ENCODE measurements around the gene TENM3.
A peak's percentile ranks its signal among the peaks of the same experiment; 100 is the strongest.

TENM3 gene

GRCh38 chr4:182449930-182450439 lies 206.8 kb downstream of the TENM3 start:
- DNase-seq (ENCODE audit: low read depth) = peak; percentile 11

GRCh38 chr4:182451441-182451840 lies 208.2 kb downstream of the TENM3 start:
- no peak for DNase-seq (ENCODE audit: low read depth)

GRCh38 chr4:182453830-182454229 lies 210.6 kb downstream of the TENM3 start:
- DNase-seq (ENCODE audit: low read depth) = no peak

GRCh38 chr4:182454440-182455013 lies 211.3 kb downstream of the TENM3 start:
- DNase-seq (ENCODE audit: low read depth) = peak; percentile 12

GRCh38 chr4:182465114-182465513 lies 221.9 kb downstream of the TENM3 start:
- no peak for DNase-seq (ENCODE audit: low read depth)

GRCh38 chr4:182465979-182466378 lies 222.8 kb downstream of the TENM3 start:
- no peak for DNase-seq (ENCODE audit: low read depth)

- no peak for DNase-seq (ENCODE audit: low read depth)
These were observed 227.0 kb downstream of the TENM3 start for GRCh38 chr4:182470215-182470614.

- DNase-seq (ENCODE audit: low read depth) = no peak
These were observed 232.3 kb downstream of the TENM3 start for GRCh38 chr4:182475539-182475938.

- peak; percentile 45 for DNase-seq (ENCODE audit: low read depth)
These were observed 235.3 kb downstream of the TENM3 start for GRCh38 chr4:182478475-182478874.

- no peak for DNase-seq (ENCODE audit: low read depth)
These were observed 240.5 kb downstream of the TENM3 start for GRCh38 chr4:182483685-182484084.

- peak; percentile 34 for DNase-seq (ENCODE audit: low read depth)
These were observed 243.7 kb downstream of the TENM3 start for GRCh38 chr4:182486881-182487280.

GRCh38 chr4:182488896-182489295 lies 245.7 kb downstream of the TENM3 start:
- no peak for DNase-seq (ENCODE audit: low read depth)

GRCh38 chr4:182489607-182490006 lies 246.4 kb downstream of the TENM3 start:
- no peak for DNase-seq (ENCODE audit: low read depth)

- DNase-seq (ENCODE audit: low read depth) = no peak
These were observed 248.5 kb downstream of the TENM3 start for GRCh38 chr4:182491719-182492118.

- peak; percentile 57 for DNase-seq (ENCODE audit: low read depth)
These were observed 249.2 kb downstream of the TENM3 start for GRCh38 chr4:182492423-182492822.

GRCh38 chr4:182493377-182493776 lies 250.2 kb downstream of the TENM3 start:
- no peak for DNase-seq (ENCODE audit: low read depth)

- no peak for DNase-seq (ENCODE audit: low read depth)
These were observed 250.9 kb downstream of the TENM3 start for GRCh38 chr4:182494103-182494502.

- DNase-seq (ENCODE audit: low read depth) = no peak
These were observed 251.8 kb downstream of the TENM3 start for GRCh38 chr4:182495031-182495430.

GRCh38 chr4:182495645-182496385 lies 252.6 kb downstream of the TENM3 start:
- no peak for DNase-seq (ENCODE audit: low read depth)

- no peak for DNase-seq (ENCODE audit: low read depth)
These were observed 253.2 kb downstream of the TENM3 start for GRCh38 chr4:182496408-182496807.

- no peak for DNase-seq (ENCODE audit: low read depth)
These were observed 258.9 kb downstream of the TENM3 start for GRCh38 chr4:182502064-182502463.

GRCh38 chr4:182504463-182504862 lies 261.3 kb downstream of the TENM3 start:
- no peak for DNase-seq (ENCODE audit: low read depth)

GRCh38 chr4:182507805-182508204 lies 264.6 kb downstream of the TENM3 start:
- no peak for DNase-seq (ENCODE audit: low read depth)

GRCh38 chr4:182510836-182511235 lies 267.6 kb downstream of the TENM3 start:
- no peak for DNase-seq (ENCODE audit: low read depth)

All from amniotic epithelial cell (primary cell).